ENCODE data around the gene PHACTR1. TPM values are rescaled to one million over a fixed set of nuclear protein-coding genes. Genes with fewer than 3 reads are reported as not detected.

The PHACTR1 gene
- total RNA-seq, 1 donor from 2014 or later = 0.49 TPM

DNA sequence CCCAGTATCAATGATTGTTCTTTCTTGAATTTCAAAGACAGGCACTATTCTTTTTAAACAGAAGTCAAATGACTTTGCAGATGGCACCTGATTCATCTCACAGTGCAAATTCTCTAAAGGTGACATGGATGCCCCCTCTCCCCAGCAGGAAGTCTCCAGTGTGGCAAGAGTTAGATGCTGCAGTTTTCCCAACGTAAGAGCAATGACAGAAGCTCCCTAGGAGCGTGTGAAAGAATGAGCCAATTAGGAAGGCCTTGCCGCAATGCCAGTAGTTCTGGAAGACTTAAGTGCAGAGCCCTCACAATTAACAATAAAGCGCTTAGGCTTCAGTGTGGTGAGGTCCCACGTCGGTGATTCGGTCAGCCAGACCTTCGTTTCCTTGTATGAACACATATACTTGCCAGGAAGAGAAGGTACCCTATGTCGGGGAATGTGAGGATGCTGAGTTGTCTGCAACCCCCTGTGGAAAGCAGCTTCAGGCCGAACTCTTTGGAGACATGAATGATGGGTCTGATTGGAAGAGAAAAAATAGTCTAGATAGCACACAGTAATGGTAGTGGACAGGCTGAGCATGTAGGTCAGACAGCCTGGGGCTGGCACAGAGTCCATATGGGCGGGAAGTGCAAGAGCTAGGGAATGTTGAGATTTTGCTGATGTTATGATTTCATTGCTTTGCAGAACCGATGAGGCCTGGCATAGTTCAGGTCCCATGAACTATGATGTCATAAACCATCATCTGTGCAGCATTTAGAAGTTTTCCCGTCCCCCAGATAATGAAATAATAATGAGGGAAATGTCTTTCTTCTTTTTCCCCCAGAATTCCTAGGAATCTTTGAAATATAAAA lies 132.6 kb downstream of the PHACTR1 start:
- no peaks in the 10 kb centered on the region for H3K27me3 ChIP-seq
- DNase-seq (ENCODE audit: extremely low spot score in 2 of 2) = no peak
- no peaks in the 10 kb centered on the region for H3K9me3 ChIP-seq
- intact Hi-C loops (cut with DNase I) = no loop called here
- H3K27ac ChIP-seq = no peak overlapping the region
- H3K36me3 ChIP-seq = no peaks in the 10 kb centered on the region
- TF ChIP-seq POLR2A (IDR thresholded peaks at IDR 0.05) (no peak), POLR2AphosphoS5 (IDR thresholded peaks at IDR 0.05; ENCODE audit: insufficient read depth in 1 of 2, low read depth in 1 of 2) (no peak)
- TF ChIP-seq, protein P1, sequence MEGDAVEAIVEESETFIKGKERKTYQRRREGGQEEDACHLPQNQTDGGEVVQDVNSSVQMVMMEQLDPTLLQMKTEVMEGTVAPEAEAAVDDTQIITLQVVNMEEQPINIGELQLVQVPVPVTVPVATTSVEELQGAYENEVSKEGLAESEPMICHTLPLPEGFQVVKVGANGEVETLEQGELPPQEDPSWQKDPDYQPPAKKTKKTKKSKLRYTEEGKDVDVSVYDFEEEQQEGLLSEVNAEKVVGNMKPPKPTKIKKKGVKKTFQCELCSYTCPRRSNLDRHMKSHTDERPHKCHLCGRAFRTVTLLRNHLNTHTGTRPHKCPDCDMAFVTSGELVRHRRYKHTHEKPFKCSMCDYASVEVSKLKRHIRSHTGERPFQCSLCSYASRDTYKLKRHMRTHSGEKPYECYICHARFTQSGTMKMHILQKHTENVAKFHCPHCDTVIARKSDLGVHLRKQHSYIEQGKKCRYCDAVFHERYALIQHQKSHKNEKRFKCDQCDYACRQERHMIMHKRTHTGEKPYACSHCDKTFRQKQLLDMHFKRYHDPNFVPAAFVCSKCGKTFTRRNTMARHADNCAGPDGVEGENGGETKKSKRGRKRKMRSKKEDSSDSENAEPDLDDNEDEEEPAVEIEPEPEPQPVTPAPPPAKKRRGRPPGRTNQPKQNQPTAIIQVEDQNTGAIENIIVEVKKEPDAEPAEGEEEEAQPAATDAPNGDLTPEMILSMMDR (IDR thresholded peaks at IDR 0.05) = no peak
- H3K4me3 ChIP-seq = no peak overlapping the region
- no peaks in the 10 kb centered on the region for H3K4me1 ChIP-seq

DNA sequence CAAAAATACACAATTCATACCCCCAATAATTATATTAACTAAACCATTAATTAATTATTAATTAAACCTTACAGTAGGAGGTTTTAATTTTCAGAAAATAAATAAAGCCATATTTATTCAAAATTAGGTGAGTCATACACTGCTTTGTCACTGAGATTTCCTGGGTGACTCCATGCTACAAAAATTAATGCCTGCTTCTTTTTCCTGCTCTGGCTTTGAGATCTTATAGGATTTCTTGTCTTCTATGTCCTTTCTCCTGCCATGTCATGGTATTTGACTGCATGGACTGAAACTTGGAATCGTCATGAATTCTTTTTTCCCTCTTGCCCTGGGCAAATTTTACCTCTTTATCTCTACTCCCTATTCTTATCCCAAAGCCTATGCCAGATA lies 133.2 kb downstream of the PHACTR1 start:
- intact Hi-C loops (cut with DNase I) = no loop called here
- no peak overlapping the region for H3K27ac ChIP-seq
- no peak overlapping the region for H3K4me3 ChIP-seq
- no peak for DNase-seq (ENCODE audit: extremely low spot score in 2 of 2)
- H3K9me3 ChIP-seq = no peaks in the 10 kb centered on the region
- no peaks in the 10 kb centered on the region for H3K27me3 ChIP-seq
- TF ChIP-seq, protein P1 (IDR thresholded peaks at IDR 0.05) = no peak
- TF ChIP-seq POLR2A (IDR thresholded peaks at IDR 0.05) (no peak), POLR2AphosphoS5 (IDR thresholded peaks at IDR 0.05; ENCODE audit: insufficient read depth in 1 of 2, low read depth in 1 of 2) (no peak)
- H3K36me3 ChIP-seq = no peaks in the 10 kb centered on the region
- H3K4me1 ChIP-seq = no peaks in the 10 kb centered on the region

DNA sequence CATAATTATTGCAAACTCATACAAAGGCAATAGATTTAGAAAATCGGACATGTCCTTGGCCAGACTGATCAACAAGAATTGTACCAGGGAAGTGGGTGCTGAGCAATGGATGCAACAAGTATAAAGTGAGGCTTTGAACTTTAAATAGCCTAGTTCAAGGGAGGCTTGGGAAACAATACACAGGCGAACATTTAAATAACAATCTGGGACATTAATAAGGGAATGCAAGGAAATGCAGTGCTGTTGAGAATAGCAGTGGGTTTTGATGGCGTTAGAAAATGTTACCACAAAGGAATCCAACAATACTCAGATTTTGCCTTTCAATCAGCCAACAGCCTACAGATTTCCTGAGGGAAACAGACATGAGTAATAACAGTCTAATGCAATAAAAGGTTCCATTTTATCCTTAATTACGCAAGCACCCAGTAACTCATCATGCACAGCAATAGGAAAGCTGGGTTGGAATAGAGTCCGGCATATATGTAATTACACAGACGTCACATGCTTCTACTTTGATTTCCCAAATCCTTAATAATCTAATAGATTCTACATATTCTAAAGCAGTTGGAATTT lies 134.6 kb downstream of the PHACTR1 start:
- Histone ChIP-seq H3K9me3 (no peaks in the 10 kb centered on the region), H3K27ac (no peak overlapping the region), H3K4me1 (no peaks in the 10 kb centered on the region), H3K27me3 (no peaks in the 10 kb centered on the region), H3K36me3 (no peaks in the 10 kb centered on the region), H3K4me3 (no peak overlapping the region)
- intact Hi-C loops (cut with DNase I) = no loop called here
- DNase-seq (ENCODE audit: extremely low spot score in 2 of 2) = no peak
- TF ChIP-seq POLR2A (IDR thresholded peaks at IDR 0.05) = no peak
- TF ChIP-seq, protein P1 (IDR thresholded peaks at IDR 0.05) = no peak
- no peak for TF ChIP-seq POLR2AphosphoS5 (IDR thresholded peaks at IDR 0.05; ENCODE audit: insufficient read depth in 1 of 2, low read depth in 1 of 2)

DNA sequence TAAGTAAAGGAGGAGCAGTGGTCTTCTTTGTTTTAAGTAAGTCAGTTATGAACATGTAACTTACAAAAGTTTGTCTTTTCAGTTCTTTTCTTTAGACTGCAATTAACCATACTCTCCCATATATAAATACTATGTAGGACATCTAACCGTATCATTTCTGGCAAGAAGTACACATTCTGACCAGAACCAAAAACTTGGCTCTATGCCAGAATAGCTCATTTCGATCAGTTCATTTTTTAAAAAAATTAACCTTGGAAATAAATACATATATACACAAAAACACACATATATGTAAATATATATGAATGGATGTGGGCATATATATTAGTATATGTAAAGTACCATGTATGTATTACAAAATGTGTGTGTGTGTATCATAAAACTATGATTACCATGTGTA lies 145.0 kb downstream of the PHACTR1 start:
- no peaks in the 10 kb centered on the region for H3K27me3 ChIP-seq
- TF ChIP-seq, protein P1 (IDR thresholded peaks at IDR 0.05) = no peak
- no peak for TF ChIP-seq POLR2AphosphoS5 (IDR thresholded peaks at IDR 0.05; ENCODE audit: insufficient read depth in 1 of 2, low read depth in 1 of 2)
- no peak for TF ChIP-seq POLR2A (IDR thresholded peaks at IDR 0.05)
- no peaks in the 10 kb centered on the region for H3K4me1 ChIP-seq
- DNase-seq (ENCODE audit: extremely low spot score in 2 of 2) = no peak
- H3K36me3 ChIP-seq = no peaks in the 10 kb centered on the region
- intact Hi-C loops (cut with DNase I) = no loop called here
- no peak overlapping the region for H3K4me3 ChIP-seq
- H3K27ac ChIP-seq = no peak overlapping the region
- H3K9me3 ChIP-seq = no peaks in the 10 kb centered on the region

DNA sequence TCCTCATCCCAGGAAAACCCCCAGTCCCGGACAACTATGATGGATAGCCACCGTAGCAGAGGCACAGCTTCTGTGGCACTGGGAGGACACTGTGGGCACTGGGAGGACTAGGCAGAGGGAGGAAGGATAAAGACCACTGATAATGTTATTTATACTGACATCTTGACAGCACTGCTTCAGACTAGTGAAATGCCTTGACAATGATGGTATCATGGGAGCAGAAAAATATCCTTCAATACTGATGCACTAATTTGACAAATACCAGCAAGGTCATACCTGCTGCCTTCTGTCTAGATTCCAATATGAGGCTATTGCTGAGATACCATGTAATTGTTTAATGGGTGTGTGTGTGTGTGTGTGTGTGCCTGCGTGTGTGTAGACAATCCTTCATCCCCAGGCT lies 148.6 kb downstream of the PHACTR1 start:
- no peaks in the 10 kb centered on the region for H3K36me3 ChIP-seq
- no peak for DNase-seq (ENCODE audit: extremely low spot score in 2 of 2)
- no peaks in the 10 kb centered on the region for H3K9me3 ChIP-seq
- no peak overlapping the region for H3K27ac ChIP-seq
- TF ChIP-seq POLR2AphosphoS5 (IDR thresholded peaks at IDR 0.05; ENCODE audit: insufficient read depth in 1 of 2, low read depth in 1 of 2) = no peak
- TF ChIP-seq, protein P1 (IDR thresholded peaks at IDR 0.05) = no peak
- intact Hi-C loops (cut with DNase I) = no loop called here
- no peaks in the 10 kb centered on the region for H3K4me1 ChIP-seq
- H3K4me3 ChIP-seq = no peak overlapping the region
- H3K27me3 ChIP-seq = no peaks in the 10 kb centered on the region
